TTC549 (cell line): Measurements from ENCODE around the gene BSND.

ENCODE experiments used
- FAIRE-seq: peaks from 2 replicates; lab custom pipeline; 2012; peaks lifted over from hg19 to GRCh38; lab: Jason Lieb, UNC

BSND gene

DNA sequence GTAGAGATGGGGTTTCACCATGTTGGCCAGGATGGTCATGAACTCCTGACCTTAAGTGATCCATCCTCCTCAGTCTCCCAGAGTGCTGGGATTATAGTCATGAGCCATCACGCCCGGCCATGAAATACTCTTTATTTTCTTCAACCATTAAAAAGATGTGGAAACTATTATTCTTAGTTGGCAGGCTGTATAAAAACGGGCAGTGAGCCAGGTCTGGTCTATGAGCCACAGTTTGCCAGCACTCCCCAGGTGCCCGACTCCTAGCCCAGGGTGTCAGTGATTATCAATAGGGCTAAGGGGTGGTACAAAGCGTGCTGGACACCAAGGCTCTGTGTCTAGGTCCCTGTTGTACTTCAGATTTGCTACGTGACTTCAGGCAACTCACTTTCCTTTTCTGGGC lies 22.0 kb upstream of the BSND start:
- FAIRE-seq: no peak

DNA sequence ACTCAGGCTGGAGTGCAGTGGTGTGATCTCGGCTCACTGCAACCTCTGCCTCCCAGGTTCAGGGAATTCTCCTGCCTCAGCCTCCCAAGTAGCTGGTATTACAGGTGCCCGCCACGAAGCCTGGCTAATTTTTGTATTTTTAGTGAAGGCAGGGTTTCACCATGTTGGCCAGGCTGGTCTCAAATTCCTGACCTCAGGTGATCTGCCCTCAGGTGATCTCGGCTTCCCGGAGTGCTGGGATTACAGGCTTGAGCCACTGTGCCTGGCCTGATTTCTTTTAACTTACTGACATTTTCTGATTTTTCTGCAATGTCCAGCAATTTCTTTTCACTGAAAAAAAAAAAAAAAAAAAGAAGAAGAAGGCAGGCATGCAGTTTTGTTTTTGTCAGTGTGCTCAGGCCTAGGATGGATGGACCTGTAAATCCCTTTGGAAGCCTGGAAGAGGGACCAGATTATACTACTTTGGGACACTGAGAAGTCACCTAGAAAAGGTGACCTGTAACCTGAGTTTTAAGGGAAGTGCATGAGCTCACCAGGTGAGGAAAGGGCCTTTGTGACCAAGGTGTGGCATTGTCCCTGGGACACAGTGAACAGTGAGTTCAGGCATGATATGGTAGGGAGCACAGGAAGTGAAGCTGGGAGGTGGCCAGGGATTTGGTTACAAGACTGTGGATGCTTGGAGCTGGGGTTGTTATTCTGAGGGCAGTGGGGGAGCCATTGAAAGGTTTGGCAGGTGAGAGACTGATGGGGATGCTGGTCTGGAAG lies 21.0 kb upstream of the BSND start:
- FAIRE-seq: no peak

DNA sequence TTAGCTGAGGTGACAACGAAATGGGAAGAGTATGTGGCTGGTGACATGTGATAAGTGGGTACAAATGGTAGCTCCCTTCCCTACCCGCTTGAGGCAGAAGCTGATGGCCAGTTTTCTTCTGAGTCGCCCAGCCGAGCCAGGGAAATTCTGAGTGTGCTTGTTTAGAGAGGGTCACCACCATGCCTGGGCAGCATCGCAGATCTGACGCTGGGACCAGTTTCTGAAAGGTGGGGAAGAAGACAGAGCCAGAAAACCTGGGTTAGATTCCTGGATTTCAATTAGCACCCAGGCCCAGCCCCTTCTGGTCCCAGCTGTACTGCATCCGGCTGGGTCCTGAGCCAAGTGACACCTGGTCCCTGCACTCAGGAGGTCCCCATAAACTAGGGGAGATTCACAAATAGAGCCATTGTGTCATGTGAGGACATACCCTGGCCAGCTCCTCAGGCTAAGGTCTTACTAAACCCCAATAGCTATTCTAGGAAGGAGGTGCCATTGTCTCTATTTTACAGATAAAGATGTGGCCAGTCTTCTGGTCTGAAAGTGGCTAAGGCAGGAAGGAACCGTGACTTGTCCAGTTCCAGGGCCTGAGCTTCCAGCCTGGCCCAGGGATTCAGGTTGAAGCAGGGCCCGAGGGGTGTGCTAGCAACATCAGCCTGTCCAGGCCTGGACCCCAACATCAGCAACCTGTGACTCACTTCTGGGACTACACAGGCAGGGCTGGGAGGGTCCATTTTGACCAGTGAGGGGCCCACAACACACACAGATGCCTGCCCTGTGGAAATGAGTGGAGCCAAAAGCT lies 20.0 kb upstream of the BSND start:
- FAIRE-seq: no peak

GRCh38 chr1:54979327-54979891 lies 19.3 kb upstream of the BSND start:
- no peak for FAIRE-seq

GRCh38 chr1:54980046-54980527 lies 18.6 kb upstream of the BSND start:
- no peak for FAIRE-seq

- no peak for FAIRE-seq
Measured at GRCh38 chr1:54980528-54981241, 18.0 kb upstream of the BSND start, which contains the start of gene TMEM61. Gene TMEM61 (plus strand): TSS chr1:54980628. CDS start chr1:54981066, 438 bp downstream.

DNA sequence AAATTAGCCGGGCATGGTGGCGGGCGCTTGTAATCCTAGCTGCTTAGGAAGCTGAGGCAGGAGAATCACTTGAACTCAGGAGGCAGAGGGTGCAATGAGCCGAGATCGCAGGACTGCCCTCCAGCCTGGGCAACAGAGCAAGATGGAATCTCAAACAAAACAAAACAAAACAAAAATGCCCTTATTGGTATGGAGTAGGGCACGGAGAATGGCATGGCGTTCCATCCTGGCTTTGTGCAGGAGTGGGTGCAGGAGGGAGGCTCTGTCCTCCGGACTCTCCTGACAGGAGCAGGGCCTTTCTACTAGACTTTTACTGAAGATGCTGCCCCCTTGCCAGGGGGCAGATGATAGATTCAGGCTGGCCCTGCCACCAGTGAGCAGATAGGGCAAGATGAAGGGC lies 17.3 kb upstream of the BSND start:
- no peak for FAIRE-seq

GRCh38 chr1:54982739-54983138 lies 16.0 kb upstream of the BSND start:
- no peak for FAIRE-seq

GRCh38 chr1:54984131-54984842 lies 14.4 kb upstream of the BSND start:
- FAIRE-seq: no peak

- no peak for FAIRE-seq
Measured at GRCh38 chr1:54985556-54985955, 13.2 kb upstream of the BSND start.

DNA sequence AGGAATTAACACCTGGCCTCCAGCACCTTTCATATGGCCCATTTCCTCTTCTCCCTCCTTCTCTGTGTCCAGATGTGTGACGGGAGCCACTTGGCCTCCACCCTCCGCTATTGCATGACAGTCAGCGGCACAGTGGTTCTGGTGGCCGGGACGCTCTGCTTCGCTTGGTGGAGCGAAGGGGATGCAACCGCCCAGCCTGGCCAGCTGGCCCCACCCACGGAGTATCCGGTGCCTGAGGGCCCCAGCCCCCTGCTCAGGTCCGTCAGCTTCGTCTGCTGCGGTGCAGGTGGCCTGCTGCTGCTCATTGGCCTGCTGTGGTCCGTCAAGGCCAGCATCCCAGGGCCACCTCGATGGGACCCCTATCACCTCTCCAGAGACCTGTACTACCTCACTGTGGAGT lies 12.7 kb upstream of the BSND start:
- no peak for FAIRE-seq

- no peak for FAIRE-seq
Measured at GRCh38 chr1:54986533-54986932, 12.2 kb upstream of the BSND start.

DNA sequence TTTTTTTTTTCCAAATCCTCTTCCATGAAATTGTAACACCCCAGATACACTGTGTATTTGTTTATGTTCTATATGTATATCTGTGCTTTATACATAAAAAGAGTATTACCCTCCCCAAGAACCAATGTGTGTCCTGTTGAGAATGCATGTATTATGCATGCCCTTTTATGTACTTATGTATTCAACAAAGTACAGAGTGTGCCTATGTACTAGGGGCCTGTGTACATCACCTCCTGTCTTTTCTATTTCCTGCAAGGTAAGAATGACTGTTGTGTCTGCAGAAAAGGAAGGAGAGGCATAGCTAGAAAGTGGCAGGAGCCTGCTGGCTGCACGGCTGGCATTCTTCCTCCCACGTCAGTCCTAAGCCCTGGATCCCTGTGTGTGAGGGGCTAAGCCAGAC lies 11.3 kb upstream of the BSND start:
- FAIRE-seq: no peak

GRCh38 chr1:54987919-54988705 lies 10.6 kb upstream of the BSND start:
- no peak for FAIRE-seq

DNA sequence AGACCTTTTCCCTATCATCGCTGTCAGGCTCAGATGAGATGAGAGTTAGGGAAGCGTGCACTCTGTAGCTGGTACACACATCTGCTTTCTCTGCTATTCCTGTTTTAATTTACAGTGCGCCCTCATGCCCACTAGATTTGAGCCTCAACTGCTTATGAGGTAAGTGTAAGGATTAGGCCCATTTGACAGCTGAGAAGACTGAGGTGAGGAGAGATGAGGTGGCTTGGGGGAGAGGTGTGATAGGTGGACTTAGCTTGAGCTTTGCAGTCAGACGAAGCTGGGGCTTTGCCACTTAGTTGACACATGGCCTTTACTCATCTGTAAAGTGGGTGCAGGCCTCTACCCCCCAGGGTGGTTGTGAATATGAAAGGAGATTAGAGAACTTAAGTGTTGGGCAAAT lies 9.8 kb upstream of the BSND start:
- FAIRE-seq: no peak

DNA sequence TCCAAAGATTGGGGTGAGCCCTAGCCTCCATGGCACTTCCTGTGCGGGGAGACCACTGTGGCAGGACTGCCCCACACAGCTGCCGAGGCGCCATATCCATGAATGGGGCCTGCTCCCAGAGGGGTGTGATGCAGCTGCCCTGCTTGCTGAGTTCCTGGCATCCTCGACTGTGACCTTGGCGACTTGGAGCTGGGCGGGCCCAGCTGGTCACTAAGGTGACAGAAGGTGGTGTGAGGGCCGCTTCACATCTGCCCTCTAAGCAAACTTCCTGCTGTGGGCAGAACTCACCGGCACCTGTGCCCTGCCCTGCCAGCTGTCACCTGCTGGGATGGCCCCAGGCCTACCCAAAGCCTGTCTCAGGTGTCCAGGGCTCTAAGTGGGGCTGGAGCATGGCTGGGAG lies 9.3 kb upstream of the BSND start:
- no peak for FAIRE-seq

- no peak for FAIRE-seq
Measured at GRCh38 chr1:54989968-54990810, 8.5 kb upstream of the BSND start.

DNA sequence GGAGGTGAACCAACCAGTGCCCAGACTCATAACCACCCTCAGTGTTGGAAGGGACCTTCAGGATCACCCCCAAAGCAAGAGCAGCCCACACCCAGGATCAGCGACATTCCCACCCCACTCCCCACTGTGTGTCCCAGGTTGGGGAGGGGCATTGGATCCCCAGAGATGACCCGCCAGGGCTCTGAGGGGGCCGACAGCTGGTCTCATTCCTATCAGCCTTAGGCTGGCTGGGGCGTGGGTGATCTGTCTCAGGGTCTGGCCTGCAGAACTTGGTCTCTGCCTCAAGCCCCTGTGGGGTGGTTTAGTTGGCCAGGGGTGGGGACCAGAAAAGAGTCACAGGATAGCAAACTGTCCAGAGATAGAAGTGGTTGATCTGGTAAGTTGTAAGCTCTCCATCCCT lies 7.8 kb upstream of the BSND start:
- no peak for FAIRE-seq

GRCh38 chr1:54991939-54992338 lies 6.8 kb upstream of the BSND start:
- FAIRE-seq: no peak

- no peak for FAIRE-seq
Measured at GRCh38 chr1:54993140-54993539, 5.6 kb upstream of the BSND start.
